HG03378 (cell line): Measurements from ENCODE around the gene TMEM185B.
"Not testable (repeated sequence)": the region's sequence is repeated elsewhere in the genome, so short reads cannot be mapped to it uniquely, and the experiment has no call there.

Experiments
- ATAC-seq: cut with Tn5 transposase; IDR thresholded peaks from one replicate; pipeline ENCODE4 v1.9.1; 2021; ENCODE audit warnings: mild to moderate bottlenecking, moderate library complexity; ENCODE audit not compliant: unreplicated experiment

TMEM185B gene

DNA sequence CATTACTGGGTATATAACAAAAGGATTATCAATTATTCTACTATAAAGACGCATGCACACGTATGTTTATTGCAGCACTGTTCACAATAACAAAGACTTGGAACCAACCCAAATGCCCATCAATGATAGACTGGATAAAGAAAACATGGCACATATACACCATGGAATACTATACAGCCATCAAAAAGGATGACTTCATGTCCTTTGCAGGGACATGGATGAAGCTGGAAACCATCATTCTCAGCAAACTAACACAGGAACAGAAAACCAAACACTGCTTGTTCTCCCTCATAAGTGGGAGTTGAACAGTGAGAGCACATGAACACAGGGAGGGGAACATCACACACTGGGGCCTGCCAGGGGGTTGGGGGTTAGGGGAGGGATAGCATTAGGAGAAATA, 12.0 kb upstream of the TMEM185B start:
- ATAC-seq: not testable (repeated sequence)

DNA sequence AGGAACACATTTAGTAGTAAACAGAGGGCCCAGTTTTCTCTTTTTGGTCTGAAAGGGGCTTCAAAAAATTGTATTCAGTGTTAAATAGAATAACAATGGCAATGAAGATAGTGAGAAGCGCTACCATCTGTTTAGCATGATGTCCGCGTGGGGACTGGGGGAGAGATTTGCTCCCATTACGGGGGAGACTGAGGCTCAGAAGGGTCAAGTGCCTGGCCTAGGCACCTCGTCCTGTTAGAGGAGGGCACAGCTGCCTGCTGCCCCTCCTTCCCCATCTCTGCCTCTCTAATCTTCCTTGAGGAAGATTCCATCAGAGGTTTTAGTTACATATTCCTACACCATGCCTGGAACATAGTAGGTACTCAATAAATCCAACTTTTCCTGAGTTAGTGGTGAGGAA, 10.1 kb upstream of the TMEM185B start:
- ATAC-seq: no peak

DNA sequence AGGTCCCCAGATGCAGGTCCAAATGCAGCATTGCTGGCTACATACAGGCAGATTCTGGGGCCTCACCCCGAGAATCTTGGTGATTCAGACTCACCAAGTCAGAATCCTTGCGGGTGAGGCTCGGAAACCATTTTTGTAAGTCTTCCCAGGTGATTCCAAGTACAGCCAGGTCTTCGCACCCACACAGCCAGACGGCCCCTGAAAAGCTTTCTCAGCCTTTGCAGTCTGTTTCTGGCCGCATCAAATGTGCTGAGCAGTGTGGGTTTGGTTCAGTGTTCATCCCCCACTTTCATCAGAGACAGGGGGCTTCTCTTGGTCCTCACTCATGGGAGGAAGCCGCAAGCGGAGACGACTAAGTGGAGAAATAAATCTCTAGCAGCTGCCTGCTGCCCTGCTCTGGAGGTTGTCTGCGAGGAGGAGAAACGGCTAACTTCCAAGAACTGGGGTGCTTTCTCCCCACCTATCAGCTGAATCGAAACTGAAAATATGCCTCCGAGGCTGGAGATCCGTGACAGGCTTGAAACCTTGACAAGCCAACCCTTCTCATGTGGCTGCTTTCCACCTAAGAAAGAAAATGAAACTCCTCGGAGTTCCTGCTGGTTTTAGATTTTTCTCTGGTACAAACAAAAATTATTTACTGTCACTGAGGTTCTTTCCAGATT, 8.9 kb upstream of the TMEM185B start:
- ATAC-seq: peak; percentile 91

DNA sequence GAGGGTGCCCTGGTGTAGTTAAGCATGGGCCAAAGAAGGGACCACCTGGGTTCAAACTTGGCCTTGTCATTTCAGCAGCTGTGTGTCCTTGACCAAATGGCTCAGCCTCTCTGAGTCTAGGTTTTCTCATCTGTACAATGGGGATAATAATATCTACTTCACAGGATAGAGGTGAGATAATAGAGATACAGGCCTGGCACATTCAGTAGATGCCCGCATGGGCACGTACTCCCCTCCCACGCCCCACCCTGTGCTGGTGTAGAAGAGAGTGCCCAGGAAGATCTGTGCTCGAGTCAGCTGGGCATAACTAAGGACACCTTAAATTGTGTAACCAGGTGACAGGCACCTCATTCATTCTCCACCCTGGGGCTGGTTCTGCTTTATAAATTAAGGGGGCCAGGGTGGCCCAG, 8.4 kb upstream of the TMEM185B start:
- peak; percentile 17 for ATAC-seq

DNA sequence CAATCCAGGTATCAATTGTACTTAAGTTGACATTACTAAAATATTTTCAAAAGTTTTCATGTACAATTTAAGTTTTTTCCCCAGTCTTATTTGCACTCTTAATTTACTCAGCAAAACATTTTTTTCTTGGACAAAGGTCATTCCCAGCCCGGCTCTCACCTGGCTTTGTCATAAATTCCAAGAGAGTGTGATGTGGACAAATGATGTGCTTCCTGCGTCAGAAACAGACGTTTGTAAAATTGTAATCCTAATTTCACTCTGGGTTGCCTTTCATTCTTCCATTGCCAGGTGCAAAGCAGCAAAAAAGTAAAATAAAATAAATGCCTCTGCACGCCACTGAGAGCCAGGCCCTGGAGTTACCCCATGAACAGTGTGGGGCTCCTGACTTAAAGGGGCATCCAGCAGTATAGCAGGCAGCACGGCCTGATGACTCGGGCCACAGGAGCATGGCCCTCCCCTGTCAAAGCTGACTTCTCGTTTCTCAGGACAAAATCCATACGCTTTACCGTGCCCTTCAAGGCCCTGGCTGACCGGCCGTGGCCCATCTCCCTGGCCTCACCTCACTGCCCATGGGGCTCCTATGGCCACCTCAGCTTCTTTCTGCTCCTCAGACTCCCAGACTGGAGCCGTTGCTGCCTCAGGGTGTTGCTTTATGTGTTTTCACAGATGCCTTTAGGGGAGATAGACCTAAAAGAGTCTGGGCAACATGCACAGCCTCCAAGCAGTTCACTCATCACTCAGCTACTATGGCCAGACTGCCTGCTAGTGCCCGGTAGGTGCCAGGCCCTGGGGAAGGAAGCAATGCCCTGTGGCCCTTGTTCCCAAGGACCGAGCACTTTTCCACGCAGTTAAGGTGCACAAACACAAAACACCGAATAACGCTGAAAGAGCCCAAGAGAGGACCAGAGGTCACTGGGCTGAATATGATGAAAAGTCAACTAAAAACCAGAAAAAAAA, 7.6 kb upstream of the TMEM185B start:
- no peak for ATAC-seq

DNA sequence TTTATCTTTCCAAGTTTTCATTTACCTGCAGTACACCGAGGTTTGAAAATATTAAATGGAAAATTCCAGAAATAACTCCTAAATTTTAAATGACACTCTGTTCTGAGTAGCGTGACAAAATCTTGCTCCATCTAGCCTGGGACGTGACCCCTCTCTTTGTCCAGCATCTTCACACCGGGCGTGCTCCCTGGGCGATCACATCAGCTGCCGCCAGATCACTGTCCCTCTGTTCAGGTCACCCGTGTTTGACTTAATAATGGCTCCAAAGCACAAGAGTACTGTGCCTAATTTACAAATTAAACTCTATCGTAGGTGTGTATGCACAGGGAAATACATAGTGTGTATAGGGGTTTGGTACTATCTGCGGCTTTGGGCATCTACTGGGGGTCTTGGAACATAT, 6.1 kb upstream of the TMEM185B start:
- ATAC-seq: no peak

DNA sequence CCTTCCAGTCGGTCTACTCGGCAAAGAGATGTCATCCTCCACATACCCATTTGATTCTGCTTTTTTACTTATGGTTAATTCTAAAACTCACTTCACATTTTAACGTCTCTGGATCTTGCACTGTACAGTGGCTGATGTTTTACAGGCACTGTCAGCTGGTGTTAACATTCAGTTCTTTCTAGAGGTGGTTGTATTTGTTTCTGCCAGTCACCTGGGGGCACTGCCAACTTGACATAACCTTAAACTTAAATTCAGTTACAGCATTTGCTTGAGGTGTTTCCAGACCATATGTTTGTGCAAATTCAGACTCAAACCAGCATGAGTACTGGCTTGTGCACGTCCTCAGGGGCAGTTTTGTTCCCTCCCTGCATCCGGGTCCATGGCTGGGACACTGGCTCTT, 5.3 kb upstream of the TMEM185B start:
- ATAC-seq: no peak

DNA sequence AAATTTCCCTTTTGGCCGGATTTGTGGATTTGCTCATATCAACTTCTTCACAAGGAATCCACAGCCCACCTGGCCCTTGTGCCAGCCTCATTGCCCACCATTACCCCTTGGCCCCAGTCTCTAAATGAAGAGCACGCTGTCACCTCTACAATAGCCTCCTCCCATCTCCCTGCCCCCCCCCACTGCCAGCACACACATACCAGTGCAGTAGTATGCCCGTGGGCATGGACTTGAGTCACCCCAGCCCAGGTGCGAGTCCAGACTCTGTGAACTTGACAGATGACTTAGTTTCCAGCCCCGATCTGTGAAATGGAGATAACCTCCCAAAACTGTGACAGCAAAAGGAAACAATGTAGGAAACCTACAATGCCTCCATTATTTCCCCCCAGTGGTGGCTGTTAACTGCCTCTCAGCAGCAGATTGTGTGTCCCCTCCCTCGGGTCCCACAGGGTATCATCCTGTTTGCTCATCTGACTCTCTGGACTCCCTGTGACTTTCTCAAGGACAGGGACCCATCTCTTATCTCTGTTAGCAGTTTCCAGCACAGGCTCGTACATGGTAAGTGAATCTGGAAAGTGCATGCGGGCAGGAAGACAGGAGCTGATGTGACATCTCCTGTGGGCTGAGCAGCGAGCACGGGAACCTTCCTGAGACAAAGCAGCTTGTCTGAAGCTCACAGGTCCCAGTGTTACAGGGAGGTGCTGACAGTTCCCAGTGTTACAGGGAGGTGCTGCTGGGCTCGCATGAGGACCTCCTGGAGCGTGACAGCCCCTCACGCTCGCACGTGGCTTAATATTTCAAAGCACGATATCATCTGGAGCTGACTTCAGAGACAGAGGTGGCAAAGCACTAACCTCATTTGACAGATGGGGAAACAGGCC, 4.2 kb upstream of the TMEM185B start:
- no peak for ATAC-seq

DNA sequence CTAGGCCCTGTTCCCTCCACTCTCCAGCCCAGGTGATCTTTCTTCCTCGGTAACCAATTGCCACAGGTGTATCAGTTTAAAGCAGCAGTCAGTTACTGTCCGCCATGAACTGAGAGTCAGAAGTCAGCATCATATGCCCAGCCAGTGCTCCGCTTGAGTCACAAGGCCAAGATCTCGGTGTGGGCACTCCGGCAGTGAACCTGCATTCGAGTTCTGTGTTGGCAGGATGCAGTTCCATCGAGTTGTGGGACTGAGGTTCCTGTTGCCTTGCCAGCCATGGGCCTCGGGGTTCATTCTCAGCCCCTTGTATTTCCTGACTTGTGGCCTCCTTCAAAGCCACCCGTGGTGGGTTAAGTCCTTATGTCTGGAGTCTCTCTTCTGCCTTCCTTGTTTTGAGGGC, 3.1 kb upstream of the TMEM185B start:
- ATAC-seq: no peak

DNA sequence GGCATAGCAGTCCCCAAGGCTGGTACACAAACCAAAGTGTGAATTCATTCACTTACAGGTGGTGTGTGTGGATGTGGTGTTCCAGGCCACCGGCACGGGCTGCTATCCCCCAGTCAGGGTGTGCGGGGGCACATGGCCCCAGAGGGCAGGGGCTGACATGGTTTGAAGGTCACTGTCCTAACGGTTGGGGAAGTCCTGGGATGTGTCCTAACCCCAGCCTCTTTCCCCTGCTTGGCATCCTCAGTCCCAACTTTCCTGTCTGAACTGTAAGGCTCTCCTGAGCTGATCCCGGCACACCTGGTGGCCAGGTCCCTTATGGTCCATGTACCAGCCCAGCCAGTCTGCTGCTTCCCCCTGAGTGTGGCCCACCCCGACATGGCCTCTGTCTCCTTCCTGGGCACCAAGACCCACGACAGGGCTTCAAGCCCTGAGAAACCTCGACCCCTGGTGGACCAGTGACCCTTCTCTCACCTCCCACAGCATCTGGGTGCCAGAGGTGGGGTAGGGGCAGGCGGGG, 2.4 kb upstream of the TMEM185B start:
- no peak for ATAC-seq

DNA sequence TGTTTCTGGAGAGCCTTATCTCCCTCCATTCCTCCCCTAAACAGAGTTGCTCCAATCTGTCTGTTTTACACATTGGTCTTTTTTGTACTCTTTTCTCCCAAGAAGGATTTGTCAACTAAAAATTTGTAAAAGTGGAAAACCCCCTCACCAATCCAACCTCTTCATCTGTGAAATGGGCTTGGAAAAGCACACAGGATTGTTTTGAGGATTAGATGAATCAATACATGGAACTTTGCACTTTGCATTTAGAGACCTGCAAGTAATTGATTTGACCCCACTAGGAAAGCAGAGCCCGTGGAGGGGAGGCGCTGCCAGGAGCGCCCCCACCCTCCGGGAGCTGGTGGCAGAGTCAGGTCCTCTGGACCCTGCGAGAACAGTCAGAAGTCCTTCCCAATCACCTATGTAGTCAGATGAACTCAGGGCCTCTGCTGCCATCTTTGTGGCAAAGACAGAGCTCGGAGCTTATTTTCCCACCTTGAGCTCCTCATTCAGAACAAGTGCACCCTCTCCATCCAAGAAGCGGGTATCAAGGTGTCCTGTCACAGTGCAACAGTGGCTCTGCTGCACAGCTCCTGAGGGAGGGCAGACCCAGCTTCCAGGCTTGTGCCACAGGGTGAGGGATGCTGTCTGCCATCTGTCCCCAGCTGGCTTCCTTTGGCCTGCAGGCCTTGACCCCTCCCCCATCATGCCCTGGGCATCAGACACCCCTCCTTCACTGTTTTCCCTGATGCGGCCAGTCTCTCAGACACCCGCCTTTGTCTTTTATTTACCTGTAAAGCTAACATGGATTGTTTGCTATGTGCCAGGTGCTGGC, 1.7 kb upstream of the TMEM185B start:
- ATAC-seq: no peak

DNA sequence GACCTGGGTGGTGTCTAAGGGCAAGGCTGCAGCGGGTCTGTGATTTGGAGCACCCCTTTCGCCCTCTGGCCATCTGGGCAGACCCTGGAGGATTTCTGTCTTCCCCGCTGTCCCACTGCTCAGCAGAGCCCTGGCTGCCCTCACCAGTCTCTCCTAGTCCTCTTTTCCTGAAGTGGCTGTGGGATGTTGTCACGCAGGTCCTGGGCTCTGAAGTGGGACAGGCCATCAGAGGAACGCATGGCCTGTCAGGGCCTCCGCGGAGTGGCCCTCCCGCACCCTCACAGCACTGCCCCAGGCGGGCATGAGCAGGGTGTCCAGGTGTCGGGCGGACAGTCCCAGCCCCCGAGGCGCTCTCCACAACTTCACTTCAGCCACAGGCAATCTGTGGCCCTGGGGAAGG, 1.1 kb upstream of the TMEM185B start:
- ATAC-seq: no peak

DNA sequence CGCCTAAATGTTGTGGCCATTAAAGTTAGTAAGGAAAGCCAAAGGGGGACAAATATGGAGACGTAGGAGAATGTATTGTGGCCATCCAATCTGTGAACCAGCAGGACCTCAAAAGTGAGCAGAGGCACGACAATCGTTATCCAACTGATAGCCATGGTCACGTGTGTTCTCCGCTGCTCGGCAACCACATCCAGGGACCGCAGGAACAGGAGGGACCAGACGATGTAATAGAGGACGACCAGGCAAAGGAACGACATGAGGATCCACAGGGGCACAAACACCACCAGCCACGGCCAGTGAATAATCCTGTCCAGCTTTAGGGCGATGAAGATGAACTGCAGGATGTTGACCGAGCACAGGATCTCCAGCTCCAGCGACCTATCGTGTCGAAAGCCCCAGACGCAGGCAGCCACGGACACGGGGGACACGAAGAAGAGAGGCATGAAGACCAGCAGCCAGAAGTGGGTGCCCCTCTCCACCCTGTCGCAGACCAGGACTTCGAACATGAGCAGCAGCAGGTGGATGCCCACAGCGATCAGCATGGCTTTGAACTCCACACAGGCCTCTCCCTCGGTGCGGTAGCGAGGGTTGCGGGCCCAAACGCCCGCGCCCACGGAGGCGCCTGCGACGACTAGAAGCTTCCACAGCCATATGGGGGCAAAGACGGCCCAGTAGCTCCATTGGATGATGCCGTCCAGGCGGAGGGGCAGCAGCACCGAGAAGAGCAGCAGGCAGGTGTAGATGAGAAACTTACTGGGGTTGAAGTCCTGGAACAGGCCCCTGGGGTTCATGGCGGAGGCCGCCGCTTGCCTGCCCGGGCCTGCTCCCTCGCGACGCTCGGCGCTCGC, 790 bp downstream of the TMEM185B start:
- ATAC-seq: no peak

DNA sequence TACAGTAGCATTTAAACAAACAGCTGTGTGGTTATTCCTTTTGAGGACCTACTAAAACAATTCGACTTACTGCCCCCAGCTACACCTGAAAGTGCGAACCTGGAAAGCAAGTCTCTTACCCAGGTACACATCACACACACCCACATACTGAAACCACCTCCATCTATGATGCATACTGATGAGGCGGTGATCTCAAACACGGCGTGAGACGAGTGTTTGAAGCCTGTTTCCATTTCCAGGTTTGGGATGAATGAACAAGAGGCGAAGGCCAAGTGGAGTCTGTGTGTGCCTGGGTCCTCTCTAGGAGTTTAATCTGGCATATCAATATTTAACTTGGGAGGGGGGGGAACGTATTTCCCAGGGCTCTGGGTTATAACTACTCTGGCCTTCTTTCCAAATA, 1.6 kb downstream of the TMEM185B start:
- ATAC-seq: no peak

DNA sequence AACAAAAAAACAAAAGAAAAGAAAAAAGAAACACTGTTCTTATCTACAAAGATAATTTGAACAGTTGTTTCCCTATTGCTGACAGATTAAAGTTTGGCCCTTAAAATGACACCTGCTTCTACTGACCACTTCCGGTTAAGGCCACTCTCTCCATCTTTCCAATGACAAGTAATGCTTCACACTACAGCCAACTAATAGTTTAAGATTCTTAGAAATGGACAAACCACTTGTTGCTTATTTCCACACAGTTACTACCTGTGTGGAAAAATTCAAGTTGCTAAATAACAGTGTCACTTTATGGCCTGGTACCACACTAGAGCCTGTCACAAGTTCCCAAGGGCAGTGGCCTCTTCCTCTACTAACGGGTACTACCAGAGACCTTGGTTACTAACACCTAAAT, 2.4 kb downstream of the TMEM185B start:
- no peak for ATAC-seq

DNA sequence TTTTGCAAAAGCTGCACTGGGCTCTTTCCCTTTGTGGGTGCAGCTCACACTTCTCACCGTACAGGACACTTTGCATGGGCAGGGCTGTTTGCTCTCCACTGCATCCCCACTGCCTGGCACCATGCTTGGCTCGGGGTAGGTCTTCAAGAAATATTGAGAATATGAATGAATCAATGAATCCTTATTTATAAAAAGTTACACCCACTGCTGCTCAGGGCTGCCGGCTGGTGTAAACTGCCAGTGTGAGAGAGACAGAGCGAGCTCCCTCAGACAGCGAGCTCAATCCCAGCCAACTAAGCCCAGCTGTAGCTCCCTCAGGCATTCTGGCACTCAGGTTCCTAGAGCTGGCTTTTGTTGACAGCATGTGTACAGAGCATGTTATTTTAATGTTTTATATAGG, 3.4 kb downstream of the TMEM185B start:
- no peak for ATAC-seq

DNA sequence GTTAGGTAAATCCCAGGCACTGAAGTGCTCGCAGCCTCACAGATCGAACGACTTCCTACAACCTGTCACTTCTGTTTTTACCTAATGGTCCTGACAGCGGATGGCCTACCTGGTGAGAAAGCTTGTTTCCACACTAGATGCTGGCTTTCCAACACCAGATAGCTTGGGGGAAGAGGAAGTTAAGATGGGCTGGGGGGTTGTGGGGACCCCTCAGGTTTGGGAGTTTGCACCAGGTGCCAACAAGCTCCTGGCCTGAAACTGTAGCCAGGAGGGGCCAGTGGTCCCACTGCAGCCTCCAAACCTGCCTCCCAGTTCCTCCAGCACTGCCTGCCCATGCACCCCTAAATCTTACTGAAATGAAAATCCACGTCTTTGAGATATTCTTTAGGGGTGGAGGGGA, 3.9 kb downstream of the TMEM185B start:
- no peak for ATAC-seq

DNA sequence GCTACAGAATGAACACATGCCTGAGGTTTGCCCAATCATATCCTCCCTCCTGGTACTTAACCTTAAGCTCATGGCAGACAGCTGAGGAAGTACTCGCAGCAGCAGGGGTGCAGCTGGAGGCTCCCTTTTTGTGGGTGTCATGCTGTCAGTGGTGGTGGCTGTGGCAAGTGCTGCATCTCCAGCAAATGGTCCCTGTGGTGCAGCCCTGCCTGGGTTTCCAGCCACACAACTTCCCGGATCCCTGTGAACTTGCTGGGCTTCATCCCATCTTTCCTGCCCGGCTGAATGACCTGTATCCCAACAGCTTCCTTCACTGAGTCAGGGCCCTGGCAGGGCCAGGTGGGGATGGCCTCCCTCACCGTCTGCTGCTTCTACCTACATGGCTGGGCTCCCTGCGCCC, 5.0 kb downstream of the TMEM185B start:
- no peak for ATAC-seq

DNA sequence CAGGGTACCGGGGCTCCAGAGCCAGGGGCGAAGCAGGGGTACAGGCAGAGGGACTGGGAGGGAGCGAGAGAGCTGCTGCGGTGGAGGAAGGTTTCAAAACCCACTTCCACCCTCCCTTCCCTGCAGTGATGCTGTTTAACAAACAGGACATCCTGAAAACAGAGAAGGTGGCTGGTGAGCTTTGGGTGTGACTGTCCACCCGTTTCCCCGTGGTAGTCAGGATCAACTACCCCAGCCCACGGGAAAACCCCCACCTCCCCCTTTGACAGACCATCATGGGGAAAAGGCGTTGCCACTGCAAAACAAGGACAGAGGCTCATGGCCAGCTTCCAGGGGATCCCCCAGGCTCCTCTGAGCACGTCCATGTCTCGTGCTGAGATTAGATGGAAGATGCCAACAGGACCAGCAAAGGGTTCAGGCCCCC, 12.9 kb downstream of the TMEM185B start:
- no peak for ATAC-seq
